HG02571 (cell line): Measurements from ENCODE around the gene ODF2L.
"Not testable (repeated sequence)": the region's sequence is repeated elsewhere in the genome, so short reads cannot be mapped to it uniquely, and the experiment has no call there.

Experiments
- ATAC-seq: cut with Tn5 transposase; IDR thresholded peaks from one replicate; pipeline ENCODE4 v1.9.1; 2021; ENCODE audit warnings: mild to moderate bottlenecking, moderate library complexity; ENCODE audit not compliant: unreplicated experiment

ODF2L gene

DNA sequence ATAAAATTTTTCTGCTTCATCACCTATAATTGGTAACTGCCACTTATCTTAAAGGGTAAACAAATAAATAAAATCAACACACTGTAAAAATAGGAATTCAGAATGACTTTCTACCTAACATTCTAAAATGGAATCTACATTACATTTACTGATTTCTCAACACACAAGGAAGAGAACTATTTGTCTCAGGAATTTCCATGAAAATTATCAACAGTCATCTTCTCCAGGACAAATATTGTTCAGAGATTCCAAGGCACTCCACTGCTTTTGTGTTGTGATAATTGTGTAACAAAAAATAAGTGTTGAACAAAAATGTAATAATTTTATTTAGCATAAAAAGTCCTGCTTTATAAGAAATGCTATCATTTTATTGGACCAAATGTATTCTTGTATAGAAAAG, 7.3 kb downstream of the ODF2L start:
- ATAC-seq = no peak

GRCh38 chr1:86387916-86388627, 8.1 kb downstream of the ODF2L start:
- ATAC-seq = no peak

GRCh38 chr1:86382878-86383277, 13.2 kb downstream of the ODF2L start:
- no peak for ATAC-seq

- ATAC-seq = no peak
Observed at GRCh38 chr1:86381223-86381622, 14.9 kb downstream of the ODF2L start.

- ATAC-seq = peak; percentile 71
Observed at GRCh38 chr1:86380257-86380861, 15.8 kb downstream of the ODF2L start.

DNA sequence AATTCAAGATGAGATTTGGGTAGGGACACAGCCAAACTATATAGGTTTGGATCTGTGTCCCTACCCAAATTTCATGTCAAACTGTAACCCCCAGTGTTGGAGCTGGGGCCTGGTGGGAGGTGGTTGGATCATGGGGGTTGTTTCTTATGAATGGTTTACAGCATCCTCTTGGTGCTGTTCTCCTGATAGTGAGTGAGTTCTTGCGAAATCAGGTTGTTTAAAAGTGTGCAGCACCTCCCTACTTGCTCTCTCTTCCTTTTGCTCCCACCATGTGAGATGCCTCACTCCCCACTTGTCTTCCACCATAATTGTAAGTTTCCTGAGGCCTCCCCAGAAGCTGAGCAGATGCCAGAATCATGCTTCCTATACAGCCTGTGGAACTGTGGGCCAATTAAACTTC, 17.3 kb downstream of the ODF2L start:
- no peak for ATAC-seq

DNA sequence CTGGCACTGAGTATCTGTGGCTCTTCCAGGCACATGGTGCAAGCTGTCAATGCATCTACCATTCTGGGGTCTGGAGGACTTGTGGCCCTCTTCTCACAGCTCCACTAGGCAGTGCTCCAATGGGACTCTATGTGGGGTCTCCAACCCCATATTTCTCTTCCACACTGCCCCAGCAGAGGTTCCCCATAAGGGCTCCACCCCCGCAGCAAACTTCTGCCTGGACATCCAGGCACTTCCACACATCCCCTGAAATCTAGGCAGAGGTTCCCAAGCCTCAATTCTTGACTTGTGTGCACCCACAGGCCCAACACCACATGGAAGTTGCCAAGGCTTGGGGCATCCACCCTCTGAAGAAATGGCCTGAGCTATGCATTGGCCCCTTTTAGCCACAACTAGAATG, 18.8 kb downstream of the ODF2L start:
- ATAC-seq = no peak

DNA sequence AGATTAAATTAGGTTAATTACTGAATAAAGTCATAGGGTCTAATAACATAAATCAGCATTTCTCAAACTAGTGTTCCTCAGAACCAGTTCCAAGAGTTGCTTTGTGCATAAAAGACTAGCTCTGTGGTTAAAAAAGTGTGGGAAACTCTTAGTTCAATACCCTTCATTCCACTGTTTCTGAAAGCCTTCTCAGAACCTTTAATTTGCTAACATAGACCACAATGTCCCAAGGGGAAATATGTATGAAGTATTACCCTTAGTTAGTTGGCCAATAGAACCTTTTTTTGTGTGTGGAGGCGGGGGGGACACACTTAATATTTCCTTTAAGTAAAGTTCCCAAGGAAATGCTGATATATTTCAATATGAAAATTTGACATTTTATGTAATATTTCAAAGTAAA, 20.4 kb downstream of the ODF2L start:
- no peak for ATAC-seq

DNA sequence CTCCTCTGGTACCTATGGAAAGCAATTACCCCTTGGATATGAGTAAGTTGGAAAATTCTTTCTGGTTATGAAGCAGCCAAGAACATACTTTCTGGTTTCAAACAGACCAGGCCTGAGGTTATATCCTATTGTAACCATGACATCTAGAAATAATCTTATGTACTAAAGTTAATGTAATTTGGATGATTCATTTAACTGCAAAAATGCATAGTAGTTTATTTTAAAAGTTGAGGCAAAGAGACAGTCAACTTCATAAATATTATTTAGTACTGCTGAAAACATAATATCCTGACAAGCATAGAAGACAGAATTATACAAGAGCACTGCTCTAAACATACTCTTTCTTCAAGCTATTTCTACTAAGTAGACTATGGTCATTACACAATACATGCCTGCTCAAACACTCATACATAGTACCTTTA, 25.5 kb downstream of the ODF2L start:
- ATAC-seq = no peak

DNA sequence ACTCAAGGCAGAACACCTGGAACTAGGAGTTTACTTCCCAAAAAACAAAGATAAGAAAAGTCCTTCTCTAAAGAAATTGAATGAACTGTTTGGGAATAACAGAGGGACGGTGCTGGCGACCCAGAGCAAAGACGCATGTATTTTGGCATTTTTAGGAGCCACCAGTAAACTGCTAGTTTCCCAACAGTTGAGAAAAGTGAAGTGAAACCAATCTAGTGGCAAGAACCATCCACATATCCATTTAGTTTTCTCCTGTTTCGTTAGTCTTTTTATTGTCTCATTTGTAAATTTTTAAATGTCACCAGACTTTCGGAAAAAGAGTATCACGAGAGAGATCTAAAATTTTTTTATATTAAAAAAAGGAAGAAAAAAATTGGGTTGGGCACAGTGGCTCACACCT, 30.2 kb downstream of the ODF2L start:
- no peak for ATAC-seq

DNA sequence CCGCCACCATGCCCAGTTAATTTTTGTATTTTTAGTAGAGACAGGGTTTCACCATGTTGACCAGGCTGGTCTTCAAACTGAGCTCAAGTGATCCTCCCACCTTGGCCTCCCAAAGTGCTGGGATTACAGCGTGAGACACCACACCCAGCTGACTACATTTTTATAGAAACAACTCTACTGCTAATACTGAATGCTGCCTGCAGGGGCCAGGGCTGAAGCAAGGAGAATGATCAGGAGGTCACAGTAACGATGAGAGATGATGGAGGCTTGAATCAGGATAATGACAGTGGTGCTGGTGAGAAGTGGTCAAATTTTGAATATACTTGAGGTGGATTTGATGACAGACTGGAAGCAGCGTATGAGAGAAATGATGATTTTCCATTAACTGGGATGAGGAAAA, 33.3 kb downstream of the ODF2L start:
- ATAC-seq = no peak

- ATAC-seq = no peak
Observed at GRCh38 chr1:86357796-86358195, 38.3 kb downstream of the ODF2L start.

DNA sequence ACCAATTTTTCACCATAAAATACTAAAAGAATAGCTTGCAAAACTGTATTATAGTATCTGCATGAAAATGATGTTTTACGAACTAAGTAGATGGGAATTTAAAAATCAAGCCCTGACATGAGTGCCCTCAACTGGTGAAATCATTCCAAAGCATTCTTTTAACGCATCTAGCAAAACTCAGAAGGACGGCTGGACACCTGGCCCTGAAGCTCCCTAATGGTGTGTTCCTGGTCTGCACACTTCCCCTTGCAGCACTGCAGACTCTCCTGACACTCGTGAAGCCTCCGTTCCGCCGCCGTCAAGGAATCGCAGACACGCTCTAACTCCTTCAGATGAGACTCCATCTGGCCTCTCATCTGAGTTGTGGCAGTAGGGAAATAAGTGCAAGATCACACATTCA, 39.9 kb downstream of the ODF2L start:
- ATAC-seq = no peak

DNA sequence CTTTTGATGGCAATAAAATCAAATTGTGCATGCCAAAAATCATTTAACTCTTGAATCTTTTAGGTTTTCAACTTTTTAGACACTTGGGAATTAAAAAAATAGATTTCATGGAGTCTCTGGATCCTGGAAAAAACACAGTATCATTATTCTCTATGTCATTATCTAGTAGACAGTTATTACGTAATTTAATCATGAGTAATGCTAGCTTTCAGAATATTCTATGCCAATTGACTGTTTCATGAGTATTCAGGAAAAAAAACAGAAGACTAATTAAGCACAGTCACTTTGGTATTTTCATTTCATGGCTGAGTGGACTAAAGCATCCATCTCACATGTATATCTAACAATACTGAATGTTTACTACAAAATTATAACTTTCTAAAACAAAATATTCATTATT, 44.0 kb downstream of the ODF2L start:
- ATAC-seq = no peak

DNA sequence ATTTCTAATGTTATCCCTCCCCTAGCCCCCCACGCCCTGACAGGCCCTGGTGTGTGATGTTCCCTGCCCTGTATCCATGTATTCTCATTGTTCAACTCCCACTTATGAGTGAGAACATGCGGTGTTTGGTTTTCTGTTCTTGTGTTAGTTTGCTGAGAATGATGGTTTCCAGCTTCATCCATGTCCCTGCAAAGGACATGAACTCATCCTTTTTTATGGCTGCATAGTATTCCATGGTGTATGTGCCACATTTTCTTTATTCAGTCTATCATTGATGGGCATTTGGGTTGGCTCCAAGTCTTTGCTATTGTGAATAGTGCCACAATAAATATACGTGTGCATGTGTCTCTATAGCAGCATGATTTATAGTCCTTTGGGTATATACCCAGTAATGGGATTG, 45.9 kb downstream of the ODF2L start:
- not testable (repeated sequence) for ATAC-seq

- no peak for ATAC-seq
Observed at GRCh38 chr1:86346388-86346787, 49.7 kb downstream of the ODF2L start.

DNA sequence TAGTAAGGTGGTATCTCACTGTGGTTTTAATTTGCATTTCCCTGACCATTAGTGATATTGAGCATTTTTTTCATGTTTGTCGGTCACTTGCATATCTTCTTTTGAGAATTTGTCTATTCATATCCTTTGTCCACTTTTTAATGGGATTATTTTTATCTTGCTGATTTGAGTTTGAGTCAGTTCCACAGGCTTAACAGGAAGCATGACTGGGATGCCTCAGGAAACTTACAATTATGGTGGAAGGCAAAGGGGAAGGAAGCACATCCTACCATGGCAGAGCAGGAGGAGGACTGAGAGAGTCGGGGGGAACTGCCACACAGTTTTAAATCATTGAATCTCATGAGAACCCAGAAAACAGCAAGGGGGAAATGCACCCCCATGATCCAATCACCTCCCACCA, 51.1 kb downstream of the ODF2L start:
- ATAC-seq = no peak

DNA sequence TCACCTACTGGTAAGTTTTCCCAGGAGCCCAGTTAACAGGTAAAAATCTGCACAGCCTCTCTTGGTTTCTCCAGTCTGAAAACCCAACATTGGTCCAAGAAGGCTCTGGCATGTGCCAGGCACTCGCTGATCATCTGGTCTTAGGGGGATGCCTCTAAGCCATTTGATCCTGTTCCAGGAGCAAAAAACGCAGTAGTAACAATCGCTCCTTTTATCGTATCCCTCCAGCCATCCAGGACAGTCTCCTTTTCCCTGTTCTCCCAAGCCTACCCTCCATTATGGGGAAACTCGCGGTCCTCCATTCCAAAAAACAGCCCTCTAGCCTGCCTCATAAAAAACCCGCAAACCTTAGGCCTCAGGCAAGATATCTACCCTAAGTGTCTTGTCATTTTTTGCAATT, 56.2 kb downstream of the ODF2L start:
- no peak for ATAC-seq

GRCh38 chr1:86339014-86339812, 56.9 kb downstream of the ODF2L start:
- ATAC-seq = no peak

- no peak for ATAC-seq
Observed at GRCh38 chr1:86335916-86336315, 60.2 kb downstream of the ODF2L start.

- no peak for ATAC-seq
Observed at GRCh38 chr1:86325264-86325663, 70.9 kb downstream of the ODF2L start.
